IMR-90 (cell line): Measurements from ENCODE around the gene FMR1.

Source experiments
- FOS ChIP-seq: fragments of 150-350 bp; IDR thresholded peaks from 2 replicates; pipeline ENCODE4 v1.6.1; 2016; ENCODE audit warnings: low read depth, low read length
- TF ChIP-seq, protein P1 (sequence below): fragments of 150-350 bp; IDR thresholded peaks from 2 replicates; pipeline ENCODE4 v1.6.1; 2017; ENCODE audit warnings: mild to moderate bottlenecking, antibody characterized with exemption, low read length, low read depth

DNA sequence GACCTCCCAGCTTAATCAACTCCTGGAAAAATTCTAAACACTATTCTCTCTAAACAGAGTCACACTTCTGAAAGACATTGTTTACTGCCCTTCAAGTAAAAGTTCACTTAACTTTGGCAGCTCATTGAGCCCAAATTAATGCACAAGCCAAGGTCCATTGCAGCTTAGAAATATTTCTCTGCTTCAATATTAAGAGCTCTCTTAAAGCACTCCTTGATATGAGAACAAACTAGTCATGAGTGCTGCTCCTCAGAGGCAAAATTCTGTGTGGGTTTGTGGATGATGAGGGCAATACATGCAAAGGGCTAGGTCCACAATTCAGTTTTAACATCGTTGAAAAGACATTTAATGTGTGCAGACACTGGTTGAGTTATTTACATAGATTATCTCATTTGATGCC, 12.8 kb upstream of the FMR1 start:
- TF ChIP-seq, protein P1, sequence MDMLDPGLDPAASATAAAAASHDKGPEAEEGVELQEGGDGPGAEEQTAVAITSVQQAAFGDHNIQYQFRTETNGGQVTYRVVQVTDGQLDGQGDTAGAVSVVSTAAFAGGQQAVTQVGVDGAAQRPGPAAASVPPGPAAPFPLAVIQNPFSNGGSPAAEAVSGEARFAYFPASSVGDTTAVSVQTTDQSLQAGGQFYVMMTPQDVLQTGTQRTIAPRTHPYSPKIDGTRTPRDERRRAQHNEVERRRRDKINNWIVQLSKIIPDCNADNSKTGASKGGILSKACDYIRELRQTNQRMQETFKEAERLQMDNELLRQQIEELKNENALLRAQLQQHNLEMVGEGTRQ, result no peak
- TF ChIP-seq FOS, result no peak
